WI38 (cell line): Measurements from ENCODE around the gene ABCC2.
"Not testable (repeated sequence)": the region's sequence is repeated elsewhere in the genome, so short reads cannot be mapped to it uniquely, and the experiment has no call there.

Experiments
- H3K4me3 ChIP-seq: 2 replicates; pipeline ENCODE4 v1.5.1; 2011; ENCODE audit warnings: low read depth, mild to moderate bottlenecking, control low read depth, low read length
- TF ChIP-seq, protein P1 (sequence below): IDR thresholded peaks from 2 replicates; pipeline ENCODE4 v1.5.1; 2012; ENCODE audit warnings: low read depth, mild to moderate bottlenecking, control low read depth, low read length

Gene ABCC2

DNA sequence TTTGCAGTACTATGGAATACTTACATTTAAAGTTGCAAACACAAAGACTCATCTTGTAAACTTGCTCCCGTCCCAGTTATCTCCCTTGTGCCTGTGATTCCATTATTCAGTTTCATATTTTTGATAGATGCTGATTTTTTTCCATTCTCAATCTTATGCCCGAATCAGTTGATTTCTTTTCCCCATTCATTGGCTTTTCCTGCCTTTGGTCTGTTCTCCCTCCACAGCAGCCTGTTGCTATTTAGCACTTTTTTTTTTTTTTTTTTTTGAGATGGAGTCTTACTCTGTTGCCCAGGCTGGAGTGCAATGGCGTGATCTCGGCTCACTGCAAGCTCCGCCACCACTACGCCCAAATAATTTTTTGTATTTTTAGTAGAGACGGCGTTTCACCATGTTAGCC is 78.0 kb downstream of the ABCC2 start:
- no peak overlapping the region for H3K4me3 ChIP-seq
- TF ChIP-seq, protein P1, sequence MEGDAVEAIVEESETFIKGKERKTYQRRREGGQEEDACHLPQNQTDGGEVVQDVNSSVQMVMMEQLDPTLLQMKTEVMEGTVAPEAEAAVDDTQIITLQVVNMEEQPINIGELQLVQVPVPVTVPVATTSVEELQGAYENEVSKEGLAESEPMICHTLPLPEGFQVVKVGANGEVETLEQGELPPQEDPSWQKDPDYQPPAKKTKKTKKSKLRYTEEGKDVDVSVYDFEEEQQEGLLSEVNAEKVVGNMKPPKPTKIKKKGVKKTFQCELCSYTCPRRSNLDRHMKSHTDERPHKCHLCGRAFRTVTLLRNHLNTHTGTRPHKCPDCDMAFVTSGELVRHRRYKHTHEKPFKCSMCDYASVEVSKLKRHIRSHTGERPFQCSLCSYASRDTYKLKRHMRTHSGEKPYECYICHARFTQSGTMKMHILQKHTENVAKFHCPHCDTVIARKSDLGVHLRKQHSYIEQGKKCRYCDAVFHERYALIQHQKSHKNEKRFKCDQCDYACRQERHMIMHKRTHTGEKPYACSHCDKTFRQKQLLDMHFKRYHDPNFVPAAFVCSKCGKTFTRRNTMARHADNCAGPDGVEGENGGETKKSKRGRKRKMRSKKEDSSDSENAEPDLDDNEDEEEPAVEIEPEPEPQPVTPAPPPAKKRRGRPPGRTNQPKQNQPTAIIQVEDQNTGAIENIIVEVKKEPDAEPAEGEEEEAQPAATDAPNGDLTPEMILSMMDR = no peak

DNA sequence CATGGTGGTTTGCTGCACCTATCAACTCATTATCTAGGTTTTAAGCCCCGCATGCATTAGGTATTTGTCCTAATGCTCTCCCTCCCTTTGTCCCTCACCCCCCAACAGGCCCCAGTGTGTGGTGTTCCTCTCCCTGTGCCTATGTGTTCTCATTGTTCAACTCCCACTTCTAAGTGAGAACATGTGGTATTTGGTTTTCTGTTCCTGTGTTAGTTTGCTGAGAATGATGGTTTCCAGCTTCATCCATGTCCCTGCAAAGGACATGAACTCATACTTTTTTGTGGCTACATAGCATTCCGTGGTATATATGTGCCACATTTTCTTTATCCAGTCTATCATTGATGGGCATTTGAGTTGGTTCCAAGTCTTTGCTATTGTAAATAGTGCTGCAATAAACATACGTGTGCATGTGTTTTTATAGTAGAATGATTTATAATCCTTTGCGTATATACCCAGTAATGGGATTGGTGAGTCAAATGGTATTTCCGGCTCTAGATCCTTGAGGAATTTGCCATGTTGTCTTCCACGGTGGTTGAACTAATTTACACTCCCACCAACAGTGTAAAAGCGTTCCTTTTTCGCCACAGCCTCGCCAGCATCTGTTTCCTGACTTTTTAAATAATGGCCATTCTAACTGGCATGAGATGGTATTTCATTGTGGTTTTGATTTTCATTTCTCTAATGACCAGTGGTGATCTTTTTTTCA is 81.2 kb downstream of the ABCC2 start:
- H3K4me3 ChIP-seq = not testable (repeated sequence)

DNA sequence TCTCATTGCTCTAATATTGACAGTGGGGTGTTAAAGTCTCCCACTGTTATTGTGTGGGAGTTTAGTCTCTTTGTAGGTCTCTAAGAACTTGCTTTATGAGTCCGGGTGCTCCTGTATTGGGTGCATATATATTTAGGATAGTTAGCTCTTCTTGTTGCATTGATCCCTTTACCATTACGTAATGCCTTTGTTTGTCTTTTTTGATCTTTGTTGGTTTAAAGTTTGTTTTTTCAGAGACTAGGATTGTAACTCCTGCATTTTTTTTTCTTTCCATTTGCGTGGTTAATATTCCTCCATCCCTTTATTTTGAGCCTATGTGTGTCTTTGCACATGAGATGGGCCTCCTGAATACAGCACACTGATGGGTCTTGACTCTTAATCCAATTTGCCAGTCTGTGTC is 84.8 kb downstream of the ABCC2 start:
- not testable (repeated sequence) for H3K4me3 ChIP-seq

DNA sequence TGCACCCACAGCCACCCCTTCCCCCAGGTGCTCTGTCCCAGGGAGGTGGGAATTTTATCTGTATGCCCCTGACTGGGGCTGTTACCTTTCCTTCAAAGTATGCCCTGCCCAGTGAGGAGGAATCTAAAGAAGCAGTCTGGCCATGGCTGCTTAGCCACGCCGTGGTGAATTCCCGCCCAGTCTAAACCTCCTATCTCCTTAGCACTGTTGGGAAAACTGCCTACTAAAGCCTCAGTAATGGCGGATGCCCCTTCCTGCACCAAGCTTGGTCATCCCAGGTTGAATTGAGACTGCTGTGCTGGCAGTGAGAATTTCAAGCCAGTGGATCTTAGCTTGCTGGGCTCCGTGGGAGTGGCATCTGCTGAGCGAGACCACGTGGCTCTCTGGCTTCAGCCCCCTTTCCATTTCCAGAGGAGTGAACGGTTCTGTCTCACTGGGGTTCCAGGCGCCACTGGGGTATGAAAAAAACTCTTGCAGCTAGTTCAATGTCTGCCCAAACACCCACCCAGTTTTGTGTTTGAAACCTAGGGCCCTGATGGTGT is 87.2 kb downstream of the ABCC2 start:
- no peak overlapping the region for H3K4me3 ChIP-seq

DNA sequence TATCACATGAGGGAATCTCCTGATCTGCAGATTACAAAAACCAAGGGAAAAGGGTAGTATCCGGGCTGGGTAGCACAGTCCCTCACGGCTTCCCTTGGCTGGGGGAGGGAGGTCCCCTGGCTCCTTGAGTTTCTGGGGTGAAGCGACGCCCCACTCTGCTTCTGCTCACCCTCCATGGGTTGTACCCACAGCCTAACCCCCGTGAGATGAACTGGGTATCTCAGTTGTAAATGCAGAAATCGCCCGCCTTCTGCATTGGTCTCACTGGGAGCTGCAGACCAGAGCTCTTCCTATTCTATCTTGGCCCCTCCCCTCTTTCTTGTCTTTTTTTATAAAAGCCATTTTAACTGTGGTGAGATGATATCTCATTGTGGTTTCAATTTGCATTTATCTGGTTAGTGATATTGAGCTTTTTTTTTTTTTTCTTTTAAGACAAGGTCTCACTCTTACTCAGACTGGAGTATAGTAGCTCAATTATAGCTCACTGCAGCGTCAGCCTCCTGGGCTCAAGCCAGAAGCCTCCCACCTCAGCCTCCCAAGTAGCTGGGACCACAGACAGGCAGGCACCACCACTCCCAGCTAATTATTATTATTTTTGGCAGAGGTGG is 87.8 kb downstream of the ABCC2 start:
- TF ChIP-seq, protein P1 = no peak
- H3K4me3 ChIP-seq = no peak overlapping the region

More for the DNA sequence above, 87.2 kb downstream of the ABCC2 start:
- TF ChIP-seq, protein P1 = no peak

DNA sequence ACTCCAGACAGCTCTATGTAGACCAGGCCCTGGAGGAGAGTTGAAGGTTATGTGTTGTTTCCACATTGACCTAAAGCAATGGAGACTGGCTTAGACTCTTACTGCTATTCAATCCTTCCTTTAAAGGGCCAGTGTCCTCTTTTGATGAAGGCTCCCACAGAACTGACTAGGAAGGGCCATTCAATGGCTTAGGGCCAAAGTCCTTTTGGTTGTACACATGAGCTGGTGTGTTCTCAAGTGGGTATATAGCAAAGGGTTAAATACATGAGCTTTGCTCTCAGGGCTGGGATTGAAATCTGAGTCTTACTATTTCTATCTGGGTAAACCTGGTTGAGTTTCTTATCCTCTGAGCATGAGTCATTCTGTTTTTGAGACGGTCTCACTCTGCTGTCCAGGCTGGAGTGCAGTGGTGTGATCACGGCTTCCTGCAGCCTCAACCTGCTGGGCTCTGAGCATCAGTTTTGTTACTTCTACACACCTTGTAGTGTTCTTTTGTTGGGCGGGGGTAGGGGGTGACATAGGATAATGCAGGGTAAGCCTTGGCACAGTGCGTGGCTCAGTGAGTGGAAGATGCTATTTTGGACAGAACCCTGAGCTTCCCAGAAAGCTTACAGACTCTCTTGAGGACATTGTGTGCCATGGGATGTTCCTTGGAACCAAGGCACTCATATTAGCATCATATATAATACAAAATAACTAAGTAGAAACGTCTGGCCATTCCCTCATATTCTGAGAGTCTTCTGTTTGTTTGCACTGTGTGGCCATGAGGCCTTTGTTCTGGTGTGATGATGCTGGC is 90.1 kb downstream of the ABCC2 start:
- TF ChIP-seq, protein P1 = no peak
- no peak overlapping the region for H3K4me3 ChIP-seq

DNA sequence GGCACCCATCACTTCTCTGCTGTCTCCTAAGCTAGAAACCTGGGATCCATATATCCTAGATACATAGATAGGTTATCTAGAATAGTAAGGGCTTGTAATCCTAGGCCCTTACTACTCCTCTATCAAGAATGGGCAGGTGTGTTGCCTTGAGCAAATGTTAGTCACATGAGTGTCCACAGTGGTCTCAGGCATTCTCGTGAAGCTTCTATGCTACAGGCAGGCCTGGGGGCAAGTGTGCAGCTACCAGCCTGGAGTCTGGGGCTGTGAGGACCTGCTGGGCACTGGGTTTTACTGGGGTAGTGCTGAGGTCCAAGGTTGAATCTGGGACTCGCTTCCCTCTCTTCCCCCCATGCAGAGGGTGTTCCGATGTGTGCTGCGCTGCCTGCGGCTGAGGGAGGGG is 91.4 kb downstream of the ABCC2 start:
- TF ChIP-seq, protein P1 = no peak
- H3K4me3 ChIP-seq = no peak overlapping the region

DNA sequence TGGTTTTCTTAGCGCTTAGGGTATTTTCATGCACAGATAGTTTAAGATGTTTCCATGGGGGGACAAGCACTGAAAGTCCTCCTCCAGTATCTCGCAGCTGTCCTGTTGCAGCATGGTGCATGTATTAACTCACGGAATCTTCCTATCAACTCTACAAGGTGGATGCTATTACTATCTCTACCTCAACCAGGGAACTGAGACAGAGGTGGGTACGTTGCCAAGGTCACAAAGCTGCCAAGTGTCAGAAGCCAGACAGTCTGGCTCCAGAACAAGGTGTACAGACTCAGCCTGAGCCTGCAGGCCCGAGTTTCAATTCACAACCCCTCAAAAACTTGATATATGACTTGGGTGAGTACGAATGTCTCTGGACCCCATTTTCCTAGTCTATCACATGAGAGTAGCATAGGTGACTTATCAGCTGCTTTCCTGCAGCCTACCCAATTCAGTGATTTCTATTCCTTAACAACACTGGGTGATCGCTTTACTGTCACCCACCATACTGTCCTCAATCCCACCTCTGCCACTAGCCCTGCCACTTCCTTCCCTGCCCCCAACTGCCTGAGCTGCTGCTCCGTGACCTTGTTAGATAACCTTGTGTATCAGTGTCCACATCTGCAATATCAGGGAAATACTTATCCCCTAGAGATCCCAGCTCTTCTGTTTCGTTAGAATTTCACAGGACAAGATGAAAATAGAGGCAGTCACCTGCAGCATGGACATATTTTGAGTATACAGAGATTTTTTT is 92.1 kb downstream of the ABCC2 start:
- H3K4me3 ChIP-seq = no peak overlapping the region
- TF ChIP-seq, protein P1 = no peak
